Measurements from ENCODE around the gene DNAJC1.
"Not testable (repeated sequence)": the region's sequence is repeated elsewhere in the genome, so short reads cannot be mapped to it uniquely, and the experiment has no call there.

The DNAJC1 gene

GRCh38 chr10:21724687-21725367, 278.7 kb downstream of the DNAJC1 start:
- peak; percentile 99 for DNase-seq (ENCODE audit: low read depth)
- TF ChIP-seq CTCF (IDR thresholded peaks at IDR 0.05; ENCODE audit: control insufficient read depth, insufficient read depth, low read depth, low read length, missing control alignments): no peak
- no peak overlapping the region for H3K4me3 ChIP-seq (ENCODE audit: control insufficient read depth, low read depth, low read length)

GRCh38 chr10:21724020-21724589, 279.4 kb downstream of the DNAJC1 start:
- TF ChIP-seq CTCF (IDR thresholded peaks at IDR 0.05; ENCODE audit: control insufficient read depth, insufficient read depth, low read depth, low read length, missing control alignments): no peak
- no peak for DNase-seq (ENCODE audit: low read depth)
- H3K4me3 ChIP-seq (ENCODE audit: control insufficient read depth, low read depth, low read length): no peak overlapping the region

GRCh38 chr10:21722209-21722608, 281.3 kb downstream of the DNAJC1 start:
- TF ChIP-seq CTCF (IDR thresholded peaks at IDR 0.05; ENCODE audit: control insufficient read depth, insufficient read depth, low read depth, low read length, missing control alignments): no peak
- DNase-seq (ENCODE audit: low read depth): no peak
- H3K4me3 ChIP-seq (ENCODE audit: control insufficient read depth, low read depth, low read length): no peak overlapping the region

GRCh38 chr10:21721000-21721665, 282.4 kb downstream of the DNAJC1 start:
- TF ChIP-seq CTCF (IDR thresholded peaks at IDR 0.05; ENCODE audit: control insufficient read depth, insufficient read depth, low read depth, low read length, missing control alignments): no peak
- no peak overlapping the region for H3K4me3 ChIP-seq (ENCODE audit: control insufficient read depth, low read depth, low read length)
- no peak for DNase-seq (ENCODE audit: low read depth)

GRCh38 chr10:21720090-21720489, 283.4 kb downstream of the DNAJC1 start:
- TF ChIP-seq CTCF (IDR thresholded peaks at IDR 0.05; ENCODE audit: control insufficient read depth, insufficient read depth, low read depth, low read length, missing control alignments): no peak
- no peak for DNase-seq (ENCODE audit: low read depth)
- H3K4me3 ChIP-seq (ENCODE audit: control insufficient read depth, low read depth, low read length): no peak overlapping the region

DNA sequence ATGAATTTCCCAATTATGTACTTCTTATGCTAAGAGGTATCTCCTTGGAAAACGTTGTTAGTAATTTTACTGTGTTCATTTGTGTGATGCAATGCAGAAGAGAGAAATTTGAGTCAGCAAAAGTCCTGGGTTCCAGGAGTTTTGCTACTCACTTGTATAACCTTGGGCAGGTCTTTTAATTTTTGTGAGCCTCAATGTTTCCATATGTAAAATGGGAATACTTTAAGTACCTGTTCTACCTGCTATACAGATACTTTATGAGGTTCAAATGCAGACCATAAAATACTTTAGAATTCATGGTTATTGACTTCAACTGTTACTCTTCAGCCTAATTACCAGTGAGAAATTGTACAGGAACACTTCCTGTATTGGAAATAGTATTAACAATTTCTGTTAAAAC, 284.0 kb downstream of the DNAJC1 start:
- TF ChIP-seq CTCF (IDR thresholded peaks at IDR 0.05; ENCODE audit: control insufficient read depth, insufficient read depth, low read depth, low read length, missing control alignments): no peak
- H3K4me3 ChIP-seq (ENCODE audit: control insufficient read depth, low read depth, low read length): no peak overlapping the region
- no peak for DNase-seq (ENCODE audit: low read depth)

DNA sequence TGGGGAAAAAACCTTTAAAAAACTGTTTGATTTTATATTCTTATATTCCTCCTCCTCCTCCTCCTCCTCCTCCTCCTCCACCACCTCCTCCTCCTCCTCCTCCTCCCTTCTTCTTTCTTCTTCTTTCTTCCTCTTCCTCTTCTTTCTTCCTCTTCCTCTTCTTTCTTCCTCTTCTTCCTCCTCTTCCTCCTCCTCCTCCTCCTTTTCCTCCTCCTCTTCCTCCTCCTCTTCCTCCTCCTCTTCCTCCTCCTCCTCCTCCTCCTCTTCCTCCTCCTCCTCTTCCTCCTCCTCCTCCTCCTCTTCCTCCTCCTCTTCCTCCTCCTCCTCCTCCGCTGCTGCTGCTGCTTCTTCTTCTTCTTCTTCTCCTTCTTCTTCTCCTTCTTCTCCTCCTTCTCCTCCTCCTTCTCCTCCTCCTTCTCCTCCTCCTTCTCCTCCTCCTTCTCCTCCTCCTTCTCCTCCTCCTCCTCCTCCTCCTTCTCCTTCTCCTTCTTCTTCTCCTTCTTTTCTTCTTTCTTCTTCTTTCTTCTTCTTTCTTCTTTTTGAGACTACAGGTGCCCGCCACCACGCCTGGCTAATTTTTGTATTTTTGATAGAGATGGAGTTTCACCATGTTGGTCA, 286.0 kb downstream of the DNAJC1 start:
- not testable (repeated sequence) for H3K4me3 ChIP-seq (ENCODE audit: control insufficient read depth, low read depth, low read length); DNase-seq (ENCODE audit: low read depth)

Measured in AG09309 (cell line).